KMS-11 (cell line): Measurements from ENCODE around the gene AP4E1.

Experiments
- H2AFZ ChIP-seq: fragments of 200-600 bp; sonication (generic); 2 replicates; pipeline ENCODE4 v1.6.1; 2016; ENCODE audit warnings: antibody characterized with exemption, mixed run types, low read depth
- H3K27ac ChIP-seq: fragments of 200-600 bp; sonication (generic); 2 replicates; pipeline ENCODE4 v1.6.1; 2016; ENCODE audit warnings: mild to moderate bottlenecking, mixed run types
- H3K27me3 ChIP-seq: fragments of 200-600 bp; sonication (generic); 2 replicates; pipeline ENCODE4 v1.6.1; 2017; ENCODE audit warnings: mild to moderate bottlenecking, low read depth, mixed run types, moderate library complexity; ENCODE audit not compliant: insufficient read depth
- H3K36me3 ChIP-seq: fragments of 200-600 bp; sonication (generic); 2 replicates; pipeline ENCODE4 v1.6.1; 2017; ENCODE audit warnings: mild to moderate bottlenecking, mixed run types; ENCODE audit not compliant: insufficient read depth
- H3K4me1 ChIP-seq: fragments of 200-600 bp; sonication (generic); 2 replicates; pipeline ENCODE4 v1.6.1; 2016; ENCODE audit warnings: mild to moderate bottlenecking, low read depth, mixed run types; ENCODE audit not compliant: poor library complexity, severe bottlenecking
- H3K4me2 ChIP-seq: fragments of 200-600 bp; sonication (generic); 2 replicates; pipeline ENCODE4 v1.7.0; 2016; ENCODE audit warnings: mild to moderate bottlenecking, mixed run types
- H3K4me3 ChIP-seq: fragments of 200-600 bp; sonication (generic); IDR thresholded peaks from 2 replicates; pipeline ENCODE4 v1.6.1; 2017; ENCODE audit warnings: low read depth, low read length, mixed read lengths; ENCODE audit not compliant: insufficient read depth
- H3K79me2 ChIP-seq: fragments of 200-600 bp; sonication (generic); 2 replicates; pipeline ENCODE4 v1.6.1; 2016; ENCODE audit warnings: low read depth, mixed run types; ENCODE audit not compliant: insufficient read depth
- H3K9ac ChIP-seq: fragments of 200-600 bp; sonication (generic); 2 replicates; pipeline ENCODE4 v1.6.1; 2016; ENCODE audit warnings: mild to moderate bottlenecking, mixed run types
- H4K20me1 ChIP-seq: fragments of 200-600 bp; sonication (generic); 2 replicates; pipeline ENCODE4 v1.6.1; 2016; ENCODE audit warnings: mild to moderate bottlenecking, mixed run types; ENCODE audit not compliant: insufficient read depth
- TF ChIP-seq, protein P1 (sequence below): fragments of 200-600 bp; sonication (generic); conservative IDR thresholded peaks from 2 replicates; pipeline ENCODE4 v1.6.1; 2017; ENCODE audit warnings: low read depth, mild to moderate bottlenecking, antibody characterized with exemption, low read length, moderate library complexity, mixed read lengths

AP4E1 gene

GRCh38 chr15:51007131-51007666 lies 98.7 kb downstream of the AP4E1 start:
- no peaks in the 10 kb centered on the region for H3K79me2 ChIP-seq
- H3K27ac ChIP-seq = no peak overlapping the region
- H3K36me3 ChIP-seq = no peaks in the 10 kb centered on the region
- no peak overlapping the region for H3K9ac ChIP-seq
- no peak overlapping the region for H3K4me3 ChIP-seq
- H4K20me1 ChIP-seq = no peaks in the 10 kb centered on the region
- no peak overlapping the region for H2AFZ ChIP-seq
- no peak overlapping the region for H3K4me2 ChIP-seq
- H3K27me3 ChIP-seq = no peaks in the 10 kb centered on the region
- TF ChIP-seq, protein P1, sequence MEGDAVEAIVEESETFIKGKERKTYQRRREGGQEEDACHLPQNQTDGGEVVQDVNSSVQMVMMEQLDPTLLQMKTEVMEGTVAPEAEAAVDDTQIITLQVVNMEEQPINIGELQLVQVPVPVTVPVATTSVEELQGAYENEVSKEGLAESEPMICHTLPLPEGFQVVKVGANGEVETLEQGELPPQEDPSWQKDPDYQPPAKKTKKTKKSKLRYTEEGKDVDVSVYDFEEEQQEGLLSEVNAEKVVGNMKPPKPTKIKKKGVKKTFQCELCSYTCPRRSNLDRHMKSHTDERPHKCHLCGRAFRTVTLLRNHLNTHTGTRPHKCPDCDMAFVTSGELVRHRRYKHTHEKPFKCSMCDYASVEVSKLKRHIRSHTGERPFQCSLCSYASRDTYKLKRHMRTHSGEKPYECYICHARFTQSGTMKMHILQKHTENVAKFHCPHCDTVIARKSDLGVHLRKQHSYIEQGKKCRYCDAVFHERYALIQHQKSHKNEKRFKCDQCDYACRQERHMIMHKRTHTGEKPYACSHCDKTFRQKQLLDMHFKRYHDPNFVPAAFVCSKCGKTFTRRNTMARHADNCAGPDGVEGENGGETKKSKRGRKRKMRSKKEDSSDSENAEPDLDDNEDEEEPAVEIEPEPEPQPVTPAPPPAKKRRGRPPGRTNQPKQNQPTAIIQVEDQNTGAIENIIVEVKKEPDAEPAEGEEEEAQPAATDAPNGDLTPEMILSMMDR = no peak
- H3K4me1 ChIP-seq = no peaks in the 10 kb centered on the region

DNA sequence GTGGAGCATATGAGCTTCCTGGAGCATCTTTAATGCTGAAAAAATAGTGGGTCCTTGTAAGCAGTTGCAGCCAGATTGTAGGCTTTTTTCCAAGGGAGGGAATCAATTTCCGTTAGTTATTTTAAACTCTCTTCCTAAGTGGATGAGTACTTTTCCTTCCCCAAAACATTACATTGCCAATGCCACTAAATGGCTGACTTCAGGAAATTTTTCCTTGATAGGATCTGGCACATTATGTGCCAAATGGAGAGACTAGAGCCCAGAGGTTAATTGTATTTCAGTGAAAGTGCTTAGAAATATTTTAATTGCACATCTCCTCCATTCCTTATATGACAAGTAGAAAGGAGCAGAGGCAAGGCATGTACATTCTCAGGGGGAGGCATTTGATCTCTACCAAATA lies 102.7 kb downstream of the AP4E1 start:
- Histone ChIP-seq H3K4me1 (no peaks in the 10 kb centered on the region), H3K4me3 (no peak overlapping the region), H3K27me3 (no peaks in the 10 kb centered on the region), H3K4me2 (no peak overlapping the region), H3K9ac (no peak overlapping the region), H2AFZ (no peak overlapping the region), H3K79me2 (no peaks in the 10 kb centered on the region), H4K20me1 (no peaks in the 10 kb centered on the region), H3K27ac (no peak overlapping the region), H3K36me3 (no peaks in the 10 kb centered on the region)
- TF ChIP-seq, protein P1 = no peak

DNA sequence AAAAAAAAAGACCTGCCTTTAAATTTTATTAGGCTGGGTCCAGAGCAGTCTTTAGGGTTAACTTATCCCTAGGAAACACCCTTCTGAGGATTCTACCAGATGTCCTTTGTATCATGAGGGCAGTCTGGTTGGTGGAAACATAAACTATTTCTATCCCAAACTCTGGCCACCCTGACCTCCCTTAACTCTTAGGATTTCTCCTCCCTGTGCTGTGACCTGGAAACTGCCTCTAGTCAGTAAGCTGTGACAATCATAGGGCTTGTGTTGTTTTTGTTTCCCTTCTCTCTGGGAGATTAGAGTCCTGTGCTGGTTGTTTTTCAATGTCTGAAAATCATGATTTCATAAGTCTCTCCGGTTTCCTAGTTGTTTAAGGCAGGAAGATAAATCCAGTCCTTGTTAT lies 108.1 kb downstream of the AP4E1 start:
- Histone ChIP-seq H3K79me2 (no peaks in the 10 kb centered on the region), H3K4me2 (no peak overlapping the region), H3K4me1 (no peaks in the 10 kb centered on the region), H3K27me3 (no peaks in the 10 kb centered on the region), H3K4me3 (no peak overlapping the region), H4K20me1 (no peaks in the 10 kb centered on the region), H3K9ac (no peak overlapping the region), H2AFZ (no peak overlapping the region), H3K36me3 (no peaks in the 10 kb centered on the region), H3K27ac (no peak overlapping the region)
- TF ChIP-seq, protein P1 = no peak

DNA sequence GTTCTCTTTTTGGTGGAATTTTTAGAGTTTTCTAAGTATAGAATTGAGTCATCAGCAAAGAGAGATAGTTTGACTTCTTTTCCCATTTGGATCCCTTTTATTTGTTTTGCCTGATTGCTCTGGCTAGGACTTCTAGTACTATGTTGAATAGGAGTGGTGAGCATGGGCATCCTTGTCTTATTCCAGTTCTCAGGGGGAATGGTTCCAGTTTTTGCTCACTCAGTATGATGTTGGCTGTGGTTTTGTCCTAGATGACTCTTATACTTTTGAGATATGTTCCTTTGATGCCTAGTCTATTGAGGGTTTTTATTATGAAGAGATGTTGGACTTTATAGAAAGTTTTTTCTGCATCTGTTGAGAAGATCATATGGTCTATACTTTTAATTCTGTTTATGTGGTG lies 113.7 kb downstream of the AP4E1 start:
- Histone ChIP-seq H4K20me1 (no peaks in the 10 kb centered on the region), H2AFZ (no peak overlapping the region), H3K27ac (no peak overlapping the region), H3K4me2 (no peak overlapping the region), H3K4me3 (no peak overlapping the region), H3K4me1 (no peaks in the 10 kb centered on the region), H3K79me2 (no peaks in the 10 kb centered on the region), H3K27me3 (no peaks in the 10 kb centered on the region), H3K36me3 (no peaks in the 10 kb centered on the region), H3K9ac (no peak overlapping the region)
- TF ChIP-seq, protein P1 = no peak

GRCh38 chr15:51023499-51023898 lies 115.0 kb downstream of the AP4E1 start:
- H3K27me3 ChIP-seq = no peaks in the 10 kb centered on the region
- H2AFZ ChIP-seq = no peak overlapping the region
- no peaks in the 10 kb centered on the region for H4K20me1 ChIP-seq
- no peak overlapping the region for H3K27ac ChIP-seq
- H3K79me2 ChIP-seq = no peaks in the 10 kb centered on the region
- no peak overlapping the region for H3K9ac ChIP-seq
- H3K36me3 ChIP-seq = no peaks in the 10 kb centered on the region
- no peak overlapping the region for H3K4me3 ChIP-seq
- H3K4me2 ChIP-seq = no peak overlapping the region
- TF ChIP-seq, protein P1 = no peak
- H3K4me1 ChIP-seq = no peaks in the 10 kb centered on the region
